A549 treated with RU486 at 1 μM for 4 hours (cell line): ENCODE measurements around the gene RFFL. TPM values are rescaled to one million over a fixed set of nuclear protein-coding genes. Genes with fewer than 3 reads are reported as not detected.

Experiments
- total RNA-seq: library from RNA; stranded (reverse); fragments of 200-300 nt; extraction: Qiagen RNA extraction; gene quantifications from 5 replicates; pipeline ENCODE4 v1.2.3, GENCODE V29; 2022; ENCODE audit warnings: low read depth

The RFFL gene, protein sequence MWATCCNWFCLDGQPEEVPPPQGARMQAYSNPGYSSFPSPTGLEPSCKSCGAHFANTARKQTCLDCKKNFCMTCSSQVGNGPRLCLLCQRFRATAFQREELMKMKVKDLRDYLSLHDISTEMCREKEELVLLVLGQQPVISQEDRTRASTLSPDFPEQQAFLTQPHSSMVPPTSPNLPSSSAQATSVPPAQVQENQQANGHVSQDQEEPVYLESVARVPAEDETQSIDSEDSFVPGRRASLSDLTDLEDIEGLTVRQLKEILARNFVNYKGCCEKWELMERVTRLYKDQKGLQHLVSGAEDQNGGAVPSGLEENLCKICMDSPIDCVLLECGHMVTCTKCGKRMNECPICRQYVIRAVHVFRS
- total RNA-seq = 47.5 to 55.5 TPM (median 51.1 TPM) in 5 replicates

DNA sequence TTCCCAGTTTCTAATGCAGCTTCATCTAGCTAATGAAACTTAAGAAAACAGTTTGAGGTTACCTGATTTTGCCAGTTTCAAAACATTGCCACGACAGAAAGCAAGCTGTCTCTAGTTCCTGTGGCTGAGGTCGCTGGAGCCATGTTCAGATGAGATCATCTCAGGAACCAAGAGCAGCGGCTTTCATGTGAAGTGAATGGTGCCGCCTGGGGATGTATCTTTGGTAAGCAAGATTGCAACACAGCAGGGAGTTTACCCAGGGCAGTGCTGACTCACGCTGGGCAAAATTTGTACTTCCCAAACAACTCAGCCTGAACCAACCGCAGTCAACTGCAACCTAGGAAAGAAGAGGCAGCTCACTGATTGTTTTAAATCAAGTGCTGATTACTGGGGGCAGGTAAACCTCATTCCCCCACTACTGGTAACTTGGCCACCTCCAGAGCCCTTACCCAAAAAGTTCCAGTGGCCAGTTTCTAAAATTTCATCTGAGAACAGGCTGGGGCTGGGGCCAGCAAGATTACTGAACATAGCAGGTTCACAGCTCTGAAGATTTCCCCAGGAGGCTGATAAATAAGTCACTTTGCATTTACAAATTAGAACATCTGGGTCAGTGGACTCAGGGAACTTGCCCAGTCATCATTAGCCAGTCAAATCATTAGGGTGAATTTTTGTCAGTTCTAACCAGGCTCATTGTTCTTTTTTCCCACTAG lies at the start of gene RFFL:
Gene RFFL (minus strand): TSS at position 194 of the 710 bp plus-strand sequence. CDS start 37,154 bp downstream, outside the sequence.

DNA sequence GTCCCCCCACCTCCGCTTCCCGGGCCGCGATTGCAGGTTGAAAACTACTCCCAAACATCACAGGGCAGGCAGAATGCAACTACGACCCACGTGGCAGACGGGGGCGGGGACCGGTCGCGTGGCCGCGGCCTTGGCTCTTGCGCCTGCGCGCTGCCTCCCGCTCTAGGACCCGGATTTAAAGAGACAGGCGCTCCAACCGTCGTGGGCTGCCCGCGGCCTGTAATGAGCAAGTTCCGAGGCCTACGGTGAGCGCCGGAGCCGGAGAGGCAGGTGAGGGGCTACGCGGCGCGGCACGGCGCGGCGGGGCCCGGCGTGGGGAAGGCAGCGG lies 83.2 kb downstream of the RFFL start, which contains the start of gene LIG3:
Gene LIG3 (plus strand): TSS at position 160 of the 328 bp plus-strand sequence. CDS start 2,494 bp downstream, outside the sequence.

DNA sequence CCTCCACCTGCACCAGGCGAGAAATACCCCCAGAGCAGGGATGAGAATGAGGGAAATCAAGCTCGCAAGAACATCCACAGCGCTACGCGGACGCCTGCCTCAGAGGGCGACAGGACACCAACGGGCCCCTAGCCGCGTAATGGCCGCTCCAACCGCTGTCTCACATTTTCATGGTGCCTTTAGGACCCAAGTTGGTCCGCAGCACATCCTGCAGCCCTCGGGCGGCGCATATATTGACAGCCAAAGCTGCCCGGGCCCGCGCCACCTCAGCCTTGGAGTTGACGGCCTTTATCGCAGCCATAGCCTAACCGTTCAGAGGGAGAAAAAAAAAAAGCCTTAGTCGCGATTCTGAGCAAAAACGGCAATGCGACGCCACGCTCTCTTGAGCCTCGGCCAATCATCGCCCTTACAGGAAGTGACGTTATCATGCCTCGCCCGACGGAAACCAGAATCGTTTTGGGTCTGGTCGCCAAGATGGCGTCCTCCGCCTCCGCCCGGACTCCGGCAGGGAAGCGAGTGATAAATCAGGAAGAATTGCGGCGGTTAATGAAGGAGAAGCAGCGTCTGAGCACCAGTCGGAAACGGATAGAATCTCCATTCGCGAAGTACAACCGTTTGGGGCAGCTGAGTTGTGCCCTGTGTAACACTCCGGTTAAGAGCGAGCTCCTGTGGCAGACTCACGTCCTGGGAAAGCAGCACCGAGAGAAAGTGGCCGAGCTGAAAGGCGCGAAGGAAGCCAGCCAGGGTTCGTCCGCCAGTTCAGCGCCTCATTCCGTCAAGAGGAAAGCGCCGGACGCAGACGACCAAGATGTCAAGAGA lies 102.2 kb downstream of the RFFL start, which contains the start of the genes CCT6B and ZNF830:
Gene CCT6B (minus strand): TSS at position 368 of the 819 bp plus-strand sequence. CDS start 67 bp downstream, at position 301.
Gene ZNF830 (plus strand): TSS at position 448 of the 819 bp plus-strand sequence. CDS start 27 bp downstream, at position 475.

Other genes starting within 250 kb of the RFFL start
- 0.37 to 2.4 TPM (median 1.8 TPM) in 5 replicates for gene CCT6B, start 102.2 kb downstream of the RFFL start, total RNA-seq
- 13.1 to 18.7 TPM (median 14.6 TPM) in 5 replicates for gene ZNF830, start 102.2 kb downstream of the RFFL start, total RNA-seq
- 16.4 to 21.7 TPM (median 18.2 TPM) in 5 replicates for gene LIG3, start 83.2 kb downstream of the RFFL start, total RNA-seq
- gene RAD51D, start 56.2 kb upstream of the RFFL start, total RNA-seq = 19.8 to 28.7 TPM (median 26.7 TPM) in 5 replicates
- gene FNDC8, start 57.9 kb upstream of the RFFL start, total RNA-seq = 0.07 TPM in 1 of 5 replicates, not detected in the others
- 28.5 to 40.5 TPM (median 37.8 TPM) in 5 replicates for gene NLE1, start 78.6 kb upstream of the RFFL start, total RNA-seq
- not detected in 5 replicates for gene UNC45B, start 84.1 kb upstream of the RFFL start, total RNA-seq
- not detected in 5 replicates for gene SLC35G3, start 130.7 kb upstream of the RFFL start, total RNA-seq
- gene SLFN5, start 179.4 kb upstream of the RFFL start, total RNA-seq = 2.0 to 3.3 TPM (median 2.8 TPM) in 5 replicates